NCI-H1092 (cell line): ENCODE results near the gene PRKAR1A.
A peak's percentile ranks its signal among the peaks of the same experiment; 100 is the strongest.
"Not testable (repeated sequence)": the region's sequence is repeated elsewhere in the genome, so short reads cannot be mapped to it uniquely, and the experiment has no call there.

Experiments
- DNase-seq: peaks from one replicate; lab custom pipeline; 2025; lab: John Stamatoyannopoulos, UW

The PRKAR1A gene

GRCh38 chr17:68579194-68579927, 67.1 kb downstream of the PRKAR1A start:
- DNase-seq, result no peak

- no peak for DNase-seq
These were observed 68.1 kb downstream of the PRKAR1A start for GRCh38 chr17:68580236-68580770.

- DNase-seq, result no peak
These were observed 69.8 kb downstream of the PRKAR1A start for GRCh38 chr17:68581863-68582645.

- not testable (repeated sequence) for DNase-seq
These were observed 70.6 kb downstream of the PRKAR1A start for GRCh38 chr17:68582867-68583266.

GRCh38 chr17:68584581-68585303, 72.5 kb downstream of the PRKAR1A start:
- DNase-seq, result no peak

- DNase-seq, result no peak
These were observed 73.4 kb downstream of the PRKAR1A start for GRCh38 chr17:68585643-68586042.

- no peak for DNase-seq
These were observed 74.8 kb downstream of the PRKAR1A start for GRCh38 chr17:68587026-68587425.

GRCh38 chr17:68587847-68588246, 75.6 kb downstream of the PRKAR1A start:
- no peak for DNase-seq

GRCh38 chr17:68588362-68588761, 76.1 kb downstream of the PRKAR1A start:
- DNase-seq, result no peak

GRCh38 chr17:68589086-68589485, 76.9 kb downstream of the PRKAR1A start:
- no peak for DNase-seq

- no peak for DNase-seq
These were observed 79.4 kb downstream of the PRKAR1A start for GRCh38 chr17:68591583-68591982.

- DNase-seq, result no peak
These were observed 79.8 kb downstream of the PRKAR1A start for GRCh38 chr17:68592009-68592408.

- peak; percentile 6 for DNase-seq
These were observed 80.7 kb downstream of the PRKAR1A start for GRCh38 chr17:68592682-68593641.

- DNase-seq, result no peak
These were observed 82.3 kb downstream of the PRKAR1A start for GRCh38 chr17:68594552-68594951.

- no peak for DNase-seq
These were observed 83.3 kb downstream of the PRKAR1A start for GRCh38 chr17:68595496-68595895.

- DNase-seq, result no peak
These were observed 83.8 kb downstream of the PRKAR1A start for GRCh38 chr17:68595986-68596385.

GRCh38 chr17:68596411-68596945, 84.2 kb downstream of the PRKAR1A start:
- DNase-seq, result no peak

GRCh38 chr17:68598074-68598473, 85.8 kb downstream of the PRKAR1A start:
- DNase-seq, result no peak

- no peak for DNase-seq
These were observed 86.3 kb downstream of the PRKAR1A start for GRCh38 chr17:68598545-68598961.

GRCh38 chr17:68599091-68599490, 86.9 kb downstream of the PRKAR1A start:
- no peak for DNase-seq

GRCh38 chr17:68599552-68600066, 87.4 kb downstream of the PRKAR1A start:
- DNase-seq, result no peak
